Astrocyte (in vitro differentiated cells and primary cell): ENCODE results near the gene NPR2.

Experiments used
- CTCF ChIP-seq: IDR thresholded peaks from 2 replicates; pipeline ENCODE4 v1.5.1; 2011; ENCODE audit warnings: low read depth, mild to moderate bottlenecking, inconsistent platforms, low read length, moderate library complexity; ENCODE audit not compliant: insufficient read depth
- EZH2 ChIP-seq: IDR thresholded peaks from 2 replicates; pipeline ENCODE4 v1.6.1; 2012; ENCODE audit warnings: mild to moderate bottlenecking, low read length, inconsistent platforms; ENCODE audit not compliant: insufficient read depth

GRCh38 chr9:35741740-35742139 is 49.7 kb upstream of the NPR2 start:
- TF ChIP-seq CTCF (no peak), EZH2 (no peak)
